ENCODE measurements around the gene MAPT. TPM values are rescaled to one million over a fixed set of nuclear protein-coding genes. Genes with fewer than 3 reads are reported as not detected.

The MAPT gene
- total and polyA plus RNA-seq, 2 of the 4 experiments (the other 2 are of a cell fraction), result 0.18 to 0.19 TPM

GRCh38 chr17:46032909-46033308, 138.6 kb downstream of the MAPT start:
- Histone ChIP-seq H3K23ac (ENCODE audit: low read depth, low read length) (no peak overlapping the region), H3K9ac (ENCODE audit: low read depth, low read length) (no peak overlapping the region), H3K4me1 (ENCODE audit: control insufficient read depth, insufficient read depth, low read length) (no peaks in the 10 kb centered on the region), H3K27me3 (ENCODE audit: control insufficient read depth, insufficient read depth, low read length) (no peaks in the 10 kb centered on the region), H3K4me3 (ENCODE audit: insufficient read depth, low read depth, low read length) (no peak overlapping the region), H4K91ac (ENCODE audit: insufficient read depth, low read depth, low read length) (no peak overlapping the region), H3K4ac (ENCODE audit: low read depth, low read length) (no peak overlapping the region), H2BK5ac (ENCODE audit: low read depth, low read length, poor library complexity, severe bottlenecking) (no peak overlapping the region), H3K9me1 (ENCODE audit: insufficient read depth, low read length) (peaks cover 15% of the 10 kb centered on the region; the same call in 1 of the 2 replicates), H2BK20ac (ENCODE audit: low read depth, low read length) (no peak overlapping the region), H2AK9ac (replicated peaks; ENCODE audit: low read depth, low read length, poor library complexity) (no peak overlapping the region), H2BK120ac (ENCODE audit: low read depth, low read length) (no peak overlapping the region), H4K20me1 (ENCODE audit: insufficient read depth, low read length) (peaks cover 12% of the 10 kb centered on the region), H3K4me2 (ENCODE audit: low read depth, low read length) (no peak overlapping the region), H2AK5ac (ENCODE audit: low read depth, low read length) (no peak overlapping the region), H4K5ac (ENCODE audit: low read depth, low read length) (no peak overlapping the region), H2BK15ac (ENCODE audit: low read depth, low read length) (no peak overlapping the region), H3K56ac (ENCODE audit: extremely low read depth, insufficient read depth, low read length) (no peak overlapping the region), H3K9me3 (ENCODE audit: control insufficient read depth, insufficient read depth, low read length) (no peaks in the 10 kb centered on the region), H3K79me1 (ENCODE audit: low read depth in 1 of 2, low read length in 2 of 2) (peaks cover 11 to 29% of the 10 kb centered on the region in 2 experiments), H3K18ac (ENCODE audit: low read depth, low read length) (no peak overlapping the region), H4K8ac (ENCODE audit: low read depth in 2 of 2, low read length in 2 of 2) (no peak overlapping the region), H2AFZ (replicated peaks; ENCODE audit: low read length, poor library complexity) (no peak overlapping the region), H3K27ac (ENCODE audit: insufficient read depth, low read length) (no peak overlapping the region), H3K14ac (replicated peaks; ENCODE audit: low read depth, low read length) (no peak overlapping the region), H3K36me3 (ENCODE audit: control insufficient read depth, insufficient read depth, low read length) (peaks cover 60% of the 10 kb centered on the region)
- no CpG with 5 or more reads among the region's 11 CpGs for WGBS, 2 experiments (ENCODE audit: extremely low coverage in 2 of 2, insufficient read length in 1 of 2)
- POLR2A ChIA-PET (ENCODE audit: unreplicated experiment), result no interaction called here
- in situ Hi-C loops (cut with MboI; ENCODE audit: low sequenced_read_pairs), result no loop called here
- CTCF ChIA-PET, result no interaction called here
- dilution Hi-C loops (cut with HindIII; ENCODE audit: low sequenced_read_pairs, unreplicated experiment), result no loop called here
- DNase-seq (no peak), ATAC-seq (ENCODE audit: low read depth) (no peak)
- intact Hi-C loops (cut with micrococcal nuclease), result no loop called here
- no TSS peak for BruUV-seq (replicated peaks)
- no peak for TF ChIP-seq POLR2A (IDR thresholded peaks at IDR 0.05; ENCODE audit: low read depth, low read length)
- no peak for TF ChIP-seq RAD21 (IDR thresholded peaks at IDR 0.05; ENCODE audit: low read length)
- no peak for TF ChIP-seq CTCF (conservative IDR thresholded peaks at IDR 0.05; ENCODE audit: low read depth, low read length)
- no peak for TF ChIP-seq CHD1 (IDR thresholded peaks at IDR 0.05; ENCODE audit: low read depth, low read length)
- TF ChIP-seq MXI1 (IDR thresholded peaks at IDR 0.05; ENCODE audit: borderline replicate concordance, low read depth, low read length), result no peak
- TF ChIP-seq USF2 (IDR thresholded peaks at IDR 0.05; ENCODE audit: low read depth, low read length), result no peak
- no peak for TF ChIP-seq RFX5 (IDR thresholded peaks at IDR 0.05; ENCODE audit: low read depth, low read length)
- TF ChIP-seq FOS (IDR thresholded peaks at IDR 0.05; ENCODE audit: low read depth, low read length), result no peak
- TF ChIP-seq MAFK (IDR thresholded peaks at IDR 0.05; ENCODE audit: low read depth, low read length), result no peak
- TF ChIP-seq SMC3 (IDR thresholded peaks at IDR 0.05; ENCODE audit: low read depth, low read length), result no peak
- no peak for TF ChIP-seq NFE2L2 (IDR thresholded peaks at IDR 0.05; ENCODE audit: low read depth, low read length)

Data from IMR-90 (cell line).